ENCODE measurements around the gene KLHL6.
"Not testable (repeated sequence)": the region's sequence is repeated elsewhere in the genome, so short reads cannot be mapped to it uniquely, and the experiment has no call there.

Gene KLHL6, protein sequence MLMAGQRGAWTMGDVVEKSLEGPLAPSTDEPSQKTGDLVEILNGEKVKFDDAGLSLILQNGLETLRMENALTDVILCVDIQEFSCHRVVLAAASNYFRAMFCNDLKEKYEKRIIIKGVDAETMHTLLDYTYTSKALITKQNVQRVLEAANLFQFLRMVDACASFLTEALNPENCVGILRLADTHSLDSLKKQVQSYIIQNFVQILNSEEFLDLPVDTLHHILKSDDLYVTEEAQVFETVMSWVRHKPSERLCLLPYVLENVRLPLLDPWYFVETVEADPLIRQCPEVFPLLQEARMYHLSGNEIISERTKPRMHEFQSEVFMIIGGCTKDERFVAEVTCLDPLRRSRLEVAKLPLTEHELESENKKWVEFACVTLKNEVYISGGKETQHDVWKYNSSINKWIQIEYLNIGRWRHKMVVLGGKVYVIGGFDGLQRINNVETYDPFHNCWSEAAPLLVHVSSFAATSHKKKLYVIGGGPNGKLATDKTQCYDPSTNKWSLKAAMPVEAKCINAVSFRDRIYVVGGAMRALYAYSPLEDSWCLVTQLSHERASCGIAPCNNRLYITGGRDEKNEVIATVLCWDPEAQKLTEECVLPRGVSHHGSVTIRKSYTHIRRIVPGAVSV

DNA sequence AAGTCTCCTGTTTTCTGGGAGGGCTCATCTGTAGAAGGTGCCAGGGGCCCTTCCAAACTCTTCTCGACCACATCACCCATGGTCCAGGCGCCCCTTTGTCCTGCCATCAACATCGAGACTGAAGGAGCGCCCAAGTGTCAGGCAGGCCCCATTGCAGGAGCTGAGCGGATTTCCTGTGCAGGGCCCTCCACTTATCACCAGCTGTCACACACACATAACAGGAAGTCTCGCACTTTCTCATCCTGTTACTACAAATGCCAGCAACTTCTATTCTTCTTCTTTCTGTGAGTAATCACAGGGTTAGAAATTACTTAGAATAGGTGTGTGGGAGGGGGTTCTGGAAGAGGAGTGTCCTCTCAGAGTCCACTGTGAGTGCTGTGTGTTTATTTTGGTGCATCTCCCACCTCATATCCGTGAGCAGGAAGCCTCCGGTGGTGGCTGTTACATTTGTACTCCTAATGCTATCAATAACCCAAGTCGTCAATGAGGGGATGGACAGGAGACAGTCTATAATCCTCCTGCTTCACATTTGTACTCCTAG lies at the start of gene KLHL6:
TSS of gene KLHL6 (minus strand) at position 166 of the 541 bp plus-strand sequence. CDS start at position 113, 53 bp downstream.
- DNase-seq = peak; percentile 24

DNA sequence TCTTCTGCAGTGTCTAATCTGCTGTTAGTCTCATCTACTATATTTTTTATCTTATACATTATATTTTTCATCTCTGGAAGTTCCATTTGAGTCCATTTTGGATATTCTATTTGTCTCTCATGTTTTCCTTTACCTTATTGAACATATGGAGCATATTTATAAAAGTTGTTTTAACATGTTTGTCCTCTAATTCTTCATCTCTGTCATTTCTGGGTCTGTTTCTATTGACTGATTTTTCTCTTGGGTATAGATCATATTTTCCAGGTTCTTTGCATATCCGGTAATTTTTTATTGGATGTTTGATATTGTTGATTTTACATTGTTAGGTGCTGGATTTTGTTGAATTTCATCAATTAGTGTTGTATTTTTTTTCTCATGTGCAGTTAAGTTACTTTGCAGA lies 42.5 kb upstream of the KLHL6 start:
- no peak for DNase-seq

DNA sequence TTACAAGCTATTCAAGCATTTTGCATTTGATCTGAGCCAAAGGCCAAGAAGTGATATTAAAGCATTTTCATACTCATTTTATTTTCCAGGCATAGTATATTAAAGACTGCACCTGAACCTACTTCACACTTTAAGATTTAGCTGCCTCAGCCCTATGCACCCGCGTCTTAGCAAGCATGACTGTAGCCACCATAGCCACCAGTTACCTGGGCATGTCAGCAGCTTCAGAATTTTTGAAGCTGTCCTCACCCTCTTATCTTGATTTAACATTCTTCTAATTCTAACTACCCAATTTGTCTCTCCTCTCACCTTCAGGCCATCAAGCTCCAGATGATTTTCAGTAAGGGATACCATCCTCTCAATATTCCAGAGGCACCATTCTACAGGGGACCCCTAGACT lies 39.1 kb upstream of the KLHL6 start:
- DNase-seq = no peak

DNA sequence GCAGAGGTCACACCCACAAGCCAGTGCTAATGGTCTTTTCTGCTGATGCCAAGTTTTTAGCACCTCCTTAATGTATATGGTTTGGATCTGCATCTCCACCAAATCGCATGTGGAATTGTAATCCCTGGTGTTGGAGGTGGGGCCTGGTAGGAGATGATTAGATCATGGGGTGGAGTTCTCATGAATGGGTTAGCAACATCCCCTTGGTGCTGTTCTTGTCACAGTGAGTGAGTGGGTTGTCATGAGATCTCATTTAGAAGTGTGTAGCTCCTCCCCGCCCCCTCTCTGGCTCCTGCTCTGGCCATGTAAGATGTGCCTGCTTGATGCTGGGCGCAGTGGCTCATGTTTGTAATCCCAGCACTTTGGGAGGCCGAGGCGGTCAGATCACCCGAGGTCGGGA lies 37.3 kb upstream of the KLHL6 start:
- no peak for DNase-seq

DNA sequence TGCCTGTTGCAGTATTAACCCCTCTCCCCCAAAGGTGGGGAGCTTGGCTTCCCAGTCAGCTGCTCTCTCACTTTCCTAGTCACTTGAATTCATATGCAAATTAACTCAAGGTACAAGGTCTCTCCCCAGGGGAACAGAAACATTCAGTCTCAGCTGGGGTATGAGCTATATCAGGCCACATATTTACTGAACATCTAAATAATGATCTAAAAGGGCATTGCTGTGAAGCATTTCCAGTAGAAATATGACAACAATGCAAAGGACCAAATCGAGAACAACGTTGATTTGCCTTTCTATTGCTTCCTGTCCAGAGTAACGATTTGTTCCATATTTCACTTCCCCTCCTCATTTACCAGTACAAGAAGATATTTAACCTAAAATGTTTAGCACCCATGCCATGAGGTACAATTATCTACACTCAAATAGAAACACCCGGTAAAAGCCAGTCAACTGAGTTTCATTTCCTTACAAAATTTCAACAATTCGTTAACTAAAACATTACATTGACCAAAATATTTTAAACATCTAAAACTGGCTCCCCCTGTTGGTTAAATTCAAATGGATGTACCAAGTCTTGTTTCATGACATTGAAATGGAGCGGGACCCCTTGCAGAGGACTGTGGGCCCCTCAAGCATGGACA lies 36.5 kb upstream of the KLHL6 start:
- DNase-seq = peak; percentile 10

DNA sequence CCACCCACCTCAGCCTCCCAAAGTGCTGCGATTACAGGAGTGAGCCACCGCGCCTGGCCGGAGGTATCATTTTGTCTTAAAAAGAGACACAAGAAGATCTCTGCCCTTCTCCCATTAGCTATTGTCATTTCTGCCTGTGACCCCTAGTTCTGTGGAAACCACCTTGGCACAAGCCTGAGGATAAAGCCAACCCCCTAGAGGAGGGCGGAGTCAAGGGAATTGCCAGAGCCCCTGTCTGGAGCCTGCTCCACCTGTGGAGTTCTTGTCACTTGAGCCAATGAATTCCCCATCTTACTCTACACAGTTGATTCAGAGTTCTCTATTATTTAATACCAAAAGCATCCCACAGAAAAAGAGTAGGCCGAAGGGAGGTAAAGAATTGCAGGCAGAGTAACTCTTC lies 34.9 kb upstream of the KLHL6 start:
- no peak for DNase-seq

DNA sequence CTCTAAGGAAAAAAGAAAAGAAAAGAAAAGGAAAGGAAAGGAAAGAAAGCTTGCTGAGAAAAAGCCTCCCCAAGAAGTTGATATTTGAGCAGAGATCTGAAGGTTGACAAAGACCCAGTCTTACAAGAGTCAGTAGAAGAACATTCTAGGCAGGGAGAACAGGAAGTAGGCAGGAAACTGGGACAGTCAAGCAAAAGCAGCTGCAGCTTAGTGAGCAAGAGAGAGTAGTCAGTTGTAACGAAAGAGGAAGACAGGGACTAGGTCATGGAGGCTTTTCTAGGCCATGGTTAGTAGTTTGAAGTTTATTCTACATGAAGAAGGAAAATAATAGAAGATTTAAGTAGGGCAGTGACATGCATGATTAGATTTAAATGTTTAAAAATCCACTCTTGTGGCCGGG lies 31.8 kb upstream of the KLHL6 start:
- no peak for DNase-seq

DNA sequence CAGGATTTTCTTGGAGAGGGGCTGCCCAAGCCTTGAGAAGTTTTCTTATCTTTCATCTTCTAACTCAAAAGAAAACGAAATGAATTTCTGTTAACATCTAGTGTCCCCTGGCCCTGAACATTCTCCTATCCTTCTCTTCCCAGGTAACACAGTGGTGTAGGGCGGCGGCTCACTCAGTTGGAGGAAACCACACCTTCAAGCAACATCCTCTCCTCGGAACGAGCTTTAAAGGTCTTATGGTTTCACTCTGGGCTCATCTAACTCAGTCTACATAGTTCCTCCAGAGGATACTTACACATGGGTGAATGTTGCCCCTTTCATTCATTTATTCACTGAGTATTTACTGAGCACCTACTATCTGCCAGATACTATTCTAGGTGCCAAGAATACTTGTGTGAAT lies 31.0 kb upstream of the KLHL6 start:
- DNase-seq = no peak

DNA sequence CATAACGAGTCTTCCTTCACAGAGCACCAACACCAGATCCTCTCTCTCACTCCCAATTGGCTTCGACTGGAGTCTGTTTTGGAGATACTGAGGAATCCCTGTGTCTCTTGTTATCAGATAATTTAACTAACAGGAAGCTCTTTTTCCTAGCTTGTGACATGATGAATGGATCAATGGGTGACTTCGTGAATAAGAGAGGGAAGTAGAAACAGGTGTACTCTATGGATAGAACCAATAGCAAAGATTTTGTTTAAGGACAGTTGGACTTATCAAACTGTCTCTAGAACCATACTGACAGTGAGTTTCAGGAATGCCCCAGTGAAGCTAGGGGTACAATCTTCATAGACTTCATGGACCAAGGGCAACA lies 29.4 kb upstream of the KLHL6 start:
- no peak for DNase-seq

DNA sequence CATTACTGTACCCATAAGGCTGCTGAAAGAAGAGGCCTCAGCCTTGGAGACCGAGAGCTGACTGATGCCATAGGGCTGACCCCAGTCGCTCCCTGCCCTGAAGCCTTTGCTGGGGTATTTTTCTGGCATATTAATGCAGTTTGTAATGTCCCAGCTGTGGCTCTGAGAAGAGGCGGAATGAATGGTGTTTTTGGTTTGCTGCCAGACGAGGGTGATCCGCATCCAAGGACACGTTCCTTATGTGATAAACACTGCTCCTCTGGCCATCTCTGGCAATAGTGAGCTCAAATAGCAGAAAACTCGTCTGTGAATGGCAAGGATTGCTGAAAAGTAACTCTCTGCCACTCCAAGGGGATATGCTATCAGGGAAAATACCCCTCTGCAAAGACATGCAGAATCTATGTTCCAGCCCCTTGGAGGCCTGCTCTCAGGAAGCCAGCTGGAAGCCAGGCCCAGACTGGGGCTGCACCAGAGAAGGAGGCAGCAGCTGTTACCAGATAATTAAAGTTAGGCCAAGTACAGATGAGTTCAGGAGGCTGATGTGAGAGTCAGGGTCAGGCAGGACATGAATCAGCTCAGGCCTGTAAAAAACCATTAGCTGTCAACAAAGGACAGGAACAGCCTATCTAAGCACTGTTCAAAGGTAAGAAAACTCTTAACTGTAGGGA lies 28.9 kb upstream of the KLHL6 start:
- peak; percentile 80 for DNase-seq

DNA sequence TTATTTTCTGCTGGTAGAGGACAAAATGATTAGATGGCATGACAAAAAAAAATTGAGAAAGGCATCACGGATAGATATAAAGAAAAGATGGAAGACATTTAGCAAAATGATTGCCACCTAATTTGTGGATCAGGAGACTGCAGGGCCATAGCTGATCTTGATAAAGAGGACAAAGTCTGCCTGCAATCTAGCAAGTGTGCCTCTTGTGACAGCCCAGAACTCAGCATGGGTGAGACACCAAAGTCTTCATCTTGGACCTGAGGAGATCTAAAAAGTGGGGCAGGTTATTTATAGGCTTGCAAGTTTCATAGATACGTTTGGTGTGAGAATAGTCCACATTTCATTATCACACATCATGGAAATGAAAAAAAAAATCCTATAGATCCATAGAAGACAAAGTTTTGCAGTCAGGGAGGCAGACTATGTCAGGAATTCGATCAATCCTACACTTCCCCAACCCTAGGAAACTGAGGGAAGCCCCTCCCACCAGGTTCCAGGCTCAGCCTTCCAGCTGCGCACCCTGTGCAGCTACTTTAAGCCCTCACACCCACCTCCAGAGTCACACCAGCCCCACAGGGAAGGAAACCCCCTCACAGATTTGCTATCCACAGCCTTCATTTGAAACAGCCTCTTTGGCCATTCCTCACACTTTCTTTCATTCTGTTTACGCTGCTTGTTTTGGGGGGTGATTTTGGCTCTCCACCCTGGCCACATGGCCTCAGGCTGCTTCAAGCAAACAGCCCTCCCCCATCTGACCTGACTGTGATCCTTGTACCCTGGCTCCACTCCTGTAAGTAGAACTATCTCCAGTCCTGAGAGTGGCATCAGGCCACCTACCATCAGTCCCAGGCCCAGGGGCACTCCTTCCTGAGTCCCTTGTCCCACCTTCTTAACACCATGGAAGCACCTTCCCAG lies 28.1 kb upstream of the KLHL6 start:
- no peak for DNase-seq

DNA sequence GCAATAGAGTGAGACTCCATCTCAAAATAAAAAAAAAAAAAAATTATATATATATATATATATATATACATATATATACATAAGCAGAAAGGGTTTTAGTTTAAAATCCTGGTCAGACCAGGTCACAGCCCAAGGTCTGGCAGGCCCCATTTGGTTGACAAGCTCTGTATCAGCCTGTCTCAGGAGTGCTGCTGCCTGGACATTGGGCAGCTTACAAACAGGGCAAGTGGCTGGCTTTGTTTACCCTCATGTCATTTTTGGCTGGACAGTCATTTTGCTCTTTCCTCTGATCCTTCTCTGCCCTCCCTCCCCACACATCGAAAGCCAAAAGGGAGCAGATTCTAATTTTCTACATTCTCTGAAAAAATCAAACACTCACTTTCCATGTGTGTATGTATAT lies 26.7 kb upstream of the KLHL6 start:
- DNase-seq = no peak

DNA sequence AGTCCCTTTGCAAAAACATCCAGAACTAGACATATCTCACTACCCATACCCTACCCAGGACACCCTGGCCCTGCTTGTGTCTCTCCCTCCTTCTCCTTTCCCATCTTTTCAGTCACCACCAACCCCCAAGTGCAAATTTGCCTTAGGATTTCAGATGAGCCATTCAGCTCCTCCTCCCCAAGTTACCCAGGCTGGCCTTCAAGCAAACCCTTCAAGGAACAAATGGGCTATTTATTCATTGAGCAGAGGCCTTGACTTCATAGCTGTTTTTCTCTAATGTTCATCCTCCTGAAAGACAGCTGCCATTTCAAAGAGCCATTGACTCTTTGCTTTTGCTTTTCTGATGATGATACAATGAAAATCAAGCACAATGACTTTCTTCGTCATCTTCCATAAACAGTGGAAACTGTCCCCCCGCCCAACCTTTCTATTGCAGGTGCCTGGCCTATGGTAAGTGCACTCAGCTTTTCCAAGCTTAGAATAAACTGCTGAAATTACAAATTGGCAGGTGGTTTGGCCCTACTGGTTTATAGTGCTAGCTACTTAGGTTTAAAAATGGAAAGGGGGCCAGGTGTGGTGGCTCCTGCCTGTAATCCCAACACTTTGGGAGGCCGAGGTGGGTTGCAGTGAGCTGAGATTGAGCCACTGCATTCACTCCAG lies 26.1 kb upstream of the KLHL6 start:
- no peak for DNase-seq

DNA sequence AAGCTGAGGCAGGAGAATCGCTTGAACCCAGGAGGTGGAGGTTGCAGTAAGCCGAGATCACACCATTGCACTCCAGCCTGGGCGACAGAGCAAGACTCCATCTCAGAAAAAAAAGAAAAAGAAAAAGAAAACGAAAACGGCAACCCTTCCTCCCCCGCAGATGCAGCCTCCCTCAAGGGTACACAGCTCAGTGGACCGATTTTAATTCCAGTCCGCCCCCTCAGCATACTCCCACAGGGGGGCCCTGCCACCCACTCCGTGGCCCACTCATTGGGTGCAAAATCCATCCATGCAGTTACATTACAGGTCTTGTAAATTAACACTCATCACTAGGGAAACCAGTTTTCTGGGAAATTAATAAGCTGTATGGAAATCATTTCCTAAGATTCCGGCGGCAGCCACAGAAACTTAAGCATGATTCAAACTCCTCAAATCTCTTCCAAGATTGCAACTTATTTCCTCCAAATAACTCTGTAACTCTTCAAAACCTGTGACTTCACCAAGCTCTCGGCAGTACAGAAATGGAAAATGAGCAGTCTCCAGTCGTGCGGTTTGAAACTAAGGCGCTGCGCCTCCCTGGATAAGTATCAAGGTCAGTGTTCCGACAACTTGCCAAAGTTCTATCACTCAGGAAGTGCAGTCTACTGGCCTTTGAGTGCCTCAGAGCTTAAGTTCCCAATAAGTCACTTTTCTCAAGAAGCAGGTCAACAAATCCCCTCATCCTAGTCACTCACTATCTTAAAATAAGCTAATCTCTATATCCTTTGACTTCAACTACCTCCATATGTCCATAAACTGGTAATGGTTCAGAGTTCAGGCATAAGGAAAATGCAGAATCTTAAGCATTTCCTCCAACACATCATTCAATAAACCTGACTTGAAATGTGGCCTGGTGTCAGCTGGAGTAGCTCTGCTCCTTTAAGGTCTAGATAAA lies 24.7 kb upstream of the KLHL6 start:
- DNase-seq = no peak

DNA sequence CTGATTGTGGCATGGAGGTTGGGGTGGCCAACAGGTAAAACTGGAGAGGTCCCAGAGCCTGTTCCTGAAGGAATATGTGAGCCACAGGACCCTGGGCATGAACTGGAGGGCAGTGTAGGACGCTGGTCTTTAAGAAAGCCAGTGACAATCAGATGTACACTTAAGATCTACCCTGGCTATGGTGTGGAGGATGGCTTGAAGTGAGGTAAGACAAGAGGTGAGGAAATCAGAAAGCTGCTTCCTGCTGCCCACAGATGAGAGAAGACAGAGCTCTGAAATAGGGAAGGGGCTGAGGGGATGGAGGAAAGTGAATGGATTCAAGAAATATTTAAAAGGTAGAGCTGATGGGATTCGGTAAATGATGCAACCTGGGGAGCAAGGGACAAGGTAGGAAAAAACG lies 22.7 kb upstream of the KLHL6 start:
- no peak for DNase-seq

DNA sequence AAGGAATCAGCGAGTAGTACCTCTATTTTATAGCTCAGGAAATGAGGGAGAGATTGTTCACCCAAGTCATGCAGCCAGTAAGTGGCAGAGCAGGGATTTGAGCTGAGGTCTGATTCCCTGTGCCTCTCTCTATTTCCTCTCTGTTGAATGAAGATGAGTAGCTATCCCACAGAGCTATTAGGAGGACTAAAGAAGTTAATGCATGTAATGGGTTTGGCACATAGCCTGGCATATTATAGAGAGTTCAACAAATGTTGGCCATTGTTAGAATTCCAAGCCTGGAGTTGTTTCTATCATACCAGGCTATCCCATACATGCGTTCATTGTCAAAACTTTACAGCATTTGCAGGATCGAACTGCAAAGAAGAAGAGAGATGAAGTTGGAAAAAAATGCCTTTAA lies 21.8 kb upstream of the KLHL6 start:
- no peak for DNase-seq

DNA sequence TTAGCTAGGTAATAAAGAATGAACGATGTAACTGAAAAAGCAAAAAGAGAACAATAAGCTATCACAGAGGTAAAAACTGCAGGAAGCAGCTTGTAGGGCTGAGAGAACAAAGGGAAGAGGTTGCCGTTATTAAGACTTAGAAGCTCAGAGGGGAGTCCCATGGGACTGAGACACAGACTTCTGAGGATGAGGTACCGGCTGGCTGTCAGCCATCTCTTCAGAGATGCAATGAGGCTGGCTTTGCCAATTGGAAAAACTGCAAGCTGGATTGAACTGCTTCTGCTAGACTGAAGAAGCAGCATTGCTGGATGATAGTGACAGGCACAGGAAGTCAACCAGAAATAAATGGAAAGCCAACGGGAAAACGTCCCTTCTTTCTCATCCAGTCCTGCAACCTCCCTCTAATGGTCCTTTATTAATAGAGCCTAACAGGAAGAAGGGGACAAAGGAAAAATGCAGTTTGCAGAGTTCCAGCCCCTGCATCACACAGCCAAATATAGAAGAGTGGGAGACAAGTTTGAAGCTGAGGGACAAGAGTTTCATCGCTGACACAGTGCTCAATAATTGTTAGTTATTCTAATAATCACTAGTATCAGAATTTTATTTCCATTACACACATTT lies 21.1 kb upstream of the KLHL6 start:
- peak; percentile 98 for DNase-seq

DNA sequence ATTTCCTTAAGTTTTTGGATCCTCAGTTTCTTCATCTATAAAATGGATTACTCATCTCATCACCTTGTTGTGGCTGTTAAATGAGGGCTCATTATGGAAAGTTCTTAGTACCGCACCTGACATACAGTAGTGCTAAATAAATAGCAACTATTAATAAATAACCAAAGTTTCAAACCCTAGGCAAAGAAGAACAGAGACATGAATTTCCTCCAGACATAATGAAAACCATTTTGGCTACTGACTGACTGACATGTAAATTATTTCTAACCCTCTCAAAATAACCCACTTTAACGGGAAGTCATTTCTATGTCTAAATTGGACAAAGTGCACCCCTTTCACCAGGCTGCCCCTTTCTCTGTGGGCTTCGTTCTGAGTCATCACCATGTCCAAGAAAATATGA lies 17.4 kb upstream of the KLHL6 start:
- DNase-seq = no peak

DNA sequence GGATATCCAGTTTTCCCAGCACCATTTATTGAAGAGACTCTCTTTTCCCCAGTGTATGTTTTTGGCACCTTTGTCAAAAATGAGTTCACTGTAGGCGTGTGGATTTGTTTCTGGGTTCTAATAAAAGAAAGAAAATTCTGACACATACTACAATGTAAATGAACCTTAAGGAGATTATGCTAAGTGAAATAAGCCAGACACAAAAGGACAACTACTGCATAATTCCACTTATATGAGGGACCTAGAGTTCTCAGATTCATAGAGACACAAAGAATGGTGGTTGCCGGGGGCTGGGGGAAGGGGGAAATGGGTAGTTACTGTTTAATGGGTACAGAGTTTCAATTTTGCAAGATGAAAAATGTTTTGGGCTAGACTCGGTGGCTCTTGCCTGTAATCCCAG lies 14.7 kb upstream of the KLHL6 start:
- DNase-seq = not testable (repeated sequence)

DNA sequence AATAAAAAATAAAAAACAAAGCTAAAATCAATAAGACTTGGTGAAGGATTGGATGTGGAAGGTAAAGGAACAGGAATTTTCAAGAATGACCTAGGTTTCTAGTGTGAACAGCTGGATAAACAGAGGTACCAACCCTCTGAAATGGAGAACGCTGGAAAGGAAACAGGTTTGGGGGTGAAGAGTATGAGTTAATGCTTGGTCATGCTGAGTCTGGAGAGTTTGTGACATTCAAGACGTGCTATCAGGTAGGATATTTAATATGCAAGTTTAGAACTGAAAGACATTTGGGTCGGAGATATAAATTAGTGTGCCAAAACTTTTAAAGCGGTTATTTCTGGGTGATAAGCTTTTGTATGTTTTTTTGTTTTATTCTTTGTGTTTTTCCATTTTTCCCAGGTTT lies 11.4 kb upstream of the KLHL6 start:
- no peak for DNase-seq
